KMS-11 (cell line): ENCODE measurements around the gene ROPN1.

ENCODE experiments used
- H2AFZ ChIP-seq: fragments of 200-600 bp; sonication (generic); 2 replicates; pipeline ENCODE4 v1.6.1; 2016; ENCODE audit warnings: antibody characterized with exemption, mixed run types, low read depth
- H3K27ac ChIP-seq: fragments of 200-600 bp; sonication (generic); 2 replicates; pipeline ENCODE4 v1.6.1; 2016; ENCODE audit warnings: mild to moderate bottlenecking, mixed run types
- H3K27me3 ChIP-seq: fragments of 200-600 bp; sonication (generic); 2 replicates; pipeline ENCODE4 v1.6.1; 2017; ENCODE audit warnings: mild to moderate bottlenecking, low read depth, mixed run types, moderate library complexity; ENCODE audit not compliant: insufficient read depth
- H3K36me3 ChIP-seq: fragments of 200-600 bp; sonication (generic); 2 replicates; pipeline ENCODE4 v1.6.1; 2017; ENCODE audit warnings: mild to moderate bottlenecking, mixed run types; ENCODE audit not compliant: insufficient read depth
- H3K4me1 ChIP-seq: fragments of 200-600 bp; sonication (generic); 2 replicates; pipeline ENCODE4 v1.6.1; 2016; ENCODE audit warnings: mild to moderate bottlenecking, low read depth, mixed run types; ENCODE audit not compliant: poor library complexity, severe bottlenecking
- H3K4me2 ChIP-seq: fragments of 200-600 bp; sonication (generic); 2 replicates; pipeline ENCODE4 v1.7.0; 2016; ENCODE audit warnings: mild to moderate bottlenecking, mixed run types
- H3K4me3 ChIP-seq: fragments of 200-600 bp; sonication (generic); IDR thresholded peaks from 2 replicates; pipeline ENCODE4 v1.6.1; 2017; ENCODE audit warnings: low read depth, low read length, mixed read lengths; ENCODE audit not compliant: insufficient read depth
- H3K79me2 ChIP-seq: fragments of 200-600 bp; sonication (generic); 2 replicates; pipeline ENCODE4 v1.6.1; 2016; ENCODE audit warnings: low read depth, mixed run types; ENCODE audit not compliant: insufficient read depth
- H3K9ac ChIP-seq: fragments of 200-600 bp; sonication (generic); 2 replicates; pipeline ENCODE4 v1.6.1; 2016; ENCODE audit warnings: mild to moderate bottlenecking, mixed run types
- H4K20me1 ChIP-seq: fragments of 200-600 bp; sonication (generic); 2 replicates; pipeline ENCODE4 v1.6.1; 2016; ENCODE audit warnings: mild to moderate bottlenecking, mixed run types; ENCODE audit not compliant: insufficient read depth
- TF ChIP-seq, protein P1 (sequence below): fragments of 200-600 bp; sonication (generic); conservative IDR thresholded peaks from 2 replicates; pipeline ENCODE4 v1.6.1; 2017; ENCODE audit warnings: low read depth, mild to moderate bottlenecking, antibody characterized with exemption, low read length, moderate library complexity, mixed read lengths

Gene ROPN1

DNA sequence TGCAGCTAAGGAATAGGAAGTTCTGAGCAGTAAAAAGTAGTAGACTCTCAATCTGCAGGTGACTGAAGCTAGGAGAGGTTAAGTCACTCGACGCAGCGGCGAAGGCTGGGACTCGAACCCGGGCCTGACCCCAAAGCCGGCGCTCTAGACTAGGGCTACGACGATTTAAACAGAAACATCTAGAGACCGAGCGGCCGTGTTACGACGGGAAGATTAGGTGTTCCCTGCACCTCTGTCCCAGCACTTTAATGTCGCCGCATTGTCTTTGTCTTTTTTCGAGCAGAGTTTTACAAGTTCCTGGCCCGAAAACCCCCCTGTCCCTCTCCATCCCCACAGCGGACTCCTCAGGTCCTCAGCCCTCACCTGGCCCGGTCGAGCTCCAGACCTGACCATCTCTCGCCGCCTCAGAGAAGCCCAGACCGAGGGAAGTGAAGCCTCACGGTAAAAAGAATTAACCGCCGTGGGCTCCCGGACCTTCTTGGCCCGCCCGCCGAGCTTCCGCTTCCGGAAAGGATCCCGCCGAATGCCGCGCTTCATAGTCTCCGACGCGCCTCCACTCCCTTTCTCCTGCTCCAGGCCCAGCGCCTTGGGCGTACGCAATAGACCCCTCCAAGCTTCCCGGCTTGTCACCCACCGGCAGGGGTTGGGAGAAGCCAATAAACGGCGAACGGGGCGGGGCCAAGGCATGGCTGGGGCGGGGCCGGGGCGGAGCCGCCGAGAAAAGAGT, 31.0 kb downstream of the ROPN1 start, which contains the start of gene CCDC14:
Gene CCDC14, minus strand, starts transcription at position 449 of the 727 bp plus-strand sequence. Its CDS starts 56 bp downstream, at position 393.
- Histone ChIP-seq H3K27ac (peak within 1 kb of the TSS; percentile 85), H4K20me1 (no peaks in the 10 kb centered on the region), H2AFZ (peak within 1 kb of the TSS; percentile 95), H3K36me3 (no peaks in the 10 kb centered on the region), H3K4me2 (peak within 1 kb of the TSS; percentile 76), H3K9ac (peak within 1 kb of the TSS; percentile 87), H3K4me3 (peak within 1 kb of the TSS; percentile 90), H3K27me3 (no peaks in the 10 kb centered on the region; the same call in 1 of the 2 replicates), H3K4me1 (peaks cover 15% of the 10 kb centered on the region), H3K79me2 (peaks cover 9% of the 10 kb centered on the region; the same call in 1 of the 2 replicates)
- TF ChIP-seq, protein P1, sequence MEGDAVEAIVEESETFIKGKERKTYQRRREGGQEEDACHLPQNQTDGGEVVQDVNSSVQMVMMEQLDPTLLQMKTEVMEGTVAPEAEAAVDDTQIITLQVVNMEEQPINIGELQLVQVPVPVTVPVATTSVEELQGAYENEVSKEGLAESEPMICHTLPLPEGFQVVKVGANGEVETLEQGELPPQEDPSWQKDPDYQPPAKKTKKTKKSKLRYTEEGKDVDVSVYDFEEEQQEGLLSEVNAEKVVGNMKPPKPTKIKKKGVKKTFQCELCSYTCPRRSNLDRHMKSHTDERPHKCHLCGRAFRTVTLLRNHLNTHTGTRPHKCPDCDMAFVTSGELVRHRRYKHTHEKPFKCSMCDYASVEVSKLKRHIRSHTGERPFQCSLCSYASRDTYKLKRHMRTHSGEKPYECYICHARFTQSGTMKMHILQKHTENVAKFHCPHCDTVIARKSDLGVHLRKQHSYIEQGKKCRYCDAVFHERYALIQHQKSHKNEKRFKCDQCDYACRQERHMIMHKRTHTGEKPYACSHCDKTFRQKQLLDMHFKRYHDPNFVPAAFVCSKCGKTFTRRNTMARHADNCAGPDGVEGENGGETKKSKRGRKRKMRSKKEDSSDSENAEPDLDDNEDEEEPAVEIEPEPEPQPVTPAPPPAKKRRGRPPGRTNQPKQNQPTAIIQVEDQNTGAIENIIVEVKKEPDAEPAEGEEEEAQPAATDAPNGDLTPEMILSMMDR: no peak

DNA sequence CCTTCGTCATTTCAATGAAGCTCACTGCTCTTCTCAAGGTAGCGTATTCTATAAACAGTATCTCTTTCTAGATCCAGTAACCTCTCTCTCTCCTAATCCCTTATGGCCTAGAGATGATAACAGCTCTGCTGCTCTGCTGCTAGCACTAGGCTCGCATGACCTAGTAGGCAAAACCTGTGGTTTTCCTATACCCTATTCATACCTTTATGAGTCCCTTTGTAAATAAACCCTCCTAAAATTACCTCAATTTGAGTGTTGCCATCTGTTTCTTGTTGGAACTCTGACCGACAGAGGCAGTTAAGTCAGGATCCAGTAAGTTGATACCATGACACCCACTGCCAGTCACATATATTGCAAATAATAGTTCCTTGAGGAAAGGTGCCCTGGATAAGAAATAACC, 38.2 kb downstream of the ROPN1 start:
- Histone ChIP-seq H3K9ac (no peak overlapping the region), H3K4me3 (no peak overlapping the region), H3K4me2 (no peak overlapping the region), H3K27ac (no peak overlapping the region), H3K36me3 (no peaks in the 10 kb centered on the region), H2AFZ (no peak overlapping the region), H3K79me2 (no peaks in the 10 kb centered on the region), H3K27me3 (no peaks in the 10 kb centered on the region), H3K4me1 (no peaks in the 10 kb centered on the region), H4K20me1 (no peaks in the 10 kb centered on the region)
- TF ChIP-seq, protein P1: no peak

DNA sequence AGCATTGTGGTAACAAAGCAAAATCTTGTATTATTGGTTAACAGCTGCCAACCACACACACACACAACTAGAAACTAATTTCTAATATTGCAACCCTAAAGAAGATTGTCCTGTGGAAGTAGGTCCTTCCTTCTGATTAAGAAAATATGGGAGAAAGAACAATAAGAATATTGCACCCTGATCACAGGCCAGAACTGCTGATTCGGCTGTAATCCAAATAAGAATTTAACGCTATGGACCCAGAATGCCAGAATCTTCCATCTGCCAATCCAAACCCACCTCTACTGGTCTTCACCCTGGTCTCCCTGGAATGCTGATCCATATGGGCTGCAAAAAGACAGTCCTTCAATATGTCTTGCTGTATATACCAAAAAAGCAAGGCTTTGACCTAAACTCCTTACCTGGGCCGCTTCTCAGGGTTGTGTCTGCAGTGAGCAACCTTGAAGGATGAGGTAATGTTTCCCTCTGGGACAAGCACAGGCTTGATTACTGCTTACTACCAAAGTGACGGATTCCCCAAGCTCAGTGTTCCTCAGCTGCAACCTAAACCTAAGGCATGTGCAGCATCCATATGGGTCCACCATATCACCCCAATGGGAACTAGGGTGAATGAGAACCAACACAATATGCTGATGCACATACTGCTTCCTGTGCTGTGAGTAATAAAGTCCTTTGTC, 38.9 kb downstream of the ROPN1 start:
- no peak overlapping the region for H3K27ac ChIP-seq
- H4K20me1 ChIP-seq: no peaks in the 10 kb centered on the region
- H3K9ac ChIP-seq: no peak overlapping the region
- H3K4me1 ChIP-seq: no peaks in the 10 kb centered on the region
- no peaks in the 10 kb centered on the region for H3K36me3 ChIP-seq
- H3K27me3 ChIP-seq: no peaks in the 10 kb centered on the region
- no peaks in the 10 kb centered on the region for H3K79me2 ChIP-seq
- TF ChIP-seq, protein P1: no peak
- H3K4me2 ChIP-seq: no peak overlapping the region
- H2AFZ ChIP-seq: no peak overlapping the region
- no peak overlapping the region for H3K4me3 ChIP-seq

DNA sequence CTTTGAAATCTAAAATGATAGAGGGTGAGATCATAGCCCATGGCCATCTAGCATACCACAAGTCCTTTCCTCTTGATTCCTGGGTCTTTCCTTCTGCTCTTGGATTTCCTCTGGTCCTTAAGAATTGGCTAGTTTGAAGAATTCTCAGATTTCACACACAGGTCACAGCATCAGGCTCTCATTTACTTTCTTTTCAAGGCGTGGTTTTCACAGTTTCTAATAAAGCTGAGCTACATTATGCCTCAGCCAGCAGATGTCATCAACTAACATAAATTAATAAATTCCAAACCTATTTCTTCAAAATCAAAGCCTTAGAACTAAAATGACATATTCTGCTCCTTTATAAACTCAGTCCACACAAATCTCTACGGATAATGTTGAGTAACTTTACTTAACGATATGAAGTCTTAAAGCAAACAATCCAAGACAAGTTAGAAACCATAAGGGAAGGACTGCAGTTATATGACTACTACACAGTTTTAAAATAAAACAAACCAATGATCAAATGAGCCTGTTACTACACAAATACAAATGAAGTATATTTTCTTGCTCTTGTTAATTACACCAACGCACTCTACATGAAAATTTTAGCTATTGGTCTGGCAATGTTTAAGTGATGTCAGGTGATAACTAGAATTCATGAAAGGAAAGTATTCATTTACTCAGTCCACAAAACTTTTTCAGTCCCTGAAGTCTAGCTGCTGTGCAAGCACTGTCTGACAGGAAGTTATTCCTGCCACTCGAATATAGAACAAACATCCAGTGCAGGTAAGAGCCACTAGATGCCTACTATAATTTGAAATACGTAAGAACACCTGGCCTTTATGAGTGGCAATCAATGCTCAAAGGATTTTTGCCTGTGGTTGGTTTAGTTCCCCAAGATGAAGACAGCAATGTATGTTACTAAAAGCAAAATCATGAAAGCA, 40.1 kb downstream of the ROPN1 start:
- H3K79me2 ChIP-seq: no peaks in the 10 kb centered on the region
- TF ChIP-seq, protein P1: no peak
- no peaks in the 10 kb centered on the region for H3K36me3 ChIP-seq
- no peak overlapping the region for H3K4me2 ChIP-seq
- no peak overlapping the region for H3K27ac ChIP-seq
- H3K9ac ChIP-seq: no peak overlapping the region
- H3K27me3 ChIP-seq: no peaks in the 10 kb centered on the region
- no peak overlapping the region for H2AFZ ChIP-seq
- H3K4me3 ChIP-seq: no peak overlapping the region
- H3K4me1 ChIP-seq: no peaks in the 10 kb centered on the region
- H4K20me1 ChIP-seq: no peaks in the 10 kb centered on the region
